Loucy (cell line): ENCODE results near the gene ZNF648.

Source experiments
- H2AFZ ChIP-seq: fragments of 200-600 bp; sonication (generic); 2 replicates; pipeline ENCODE4 v1.6.0; 2016; ENCODE audit warnings: antibody characterized with exemption, mild to moderate bottlenecking, low read length, moderate library complexity
- H3F3A ChIP-seq: fragments of 200-600 bp; 2 replicates; pipeline ENCODE4 v1.6.0; 2016; ENCODE audit warnings: antibody characterized with exemption, low read depth, mild to moderate bottlenecking
- H3K27me3 ChIP-seq: fragments of 200-600 bp; sonication (generic); 2 replicates; pipeline ENCODE4 v1.6.1; 2014; ENCODE audit warnings: low read length, mild to moderate bottlenecking; ENCODE audit not compliant: insufficient read depth, poor library complexity, severe bottlenecking
- H3K36me3 ChIP-seq: fragments of 200-600 bp; sonication (generic); 2 replicates; pipeline ENCODE4 v1.6.1; 2016; ENCODE audit warnings: low read length; ENCODE audit not compliant: insufficient read depth
- H3K4me1 ChIP-seq: fragments of 200-600 bp; sonication (generic); 2 replicates; pipeline ENCODE4 v1.5.1; 2014; ENCODE audit warnings: low read length, mild to moderate bottlenecking; ENCODE audit not compliant: insufficient read depth, poor library complexity, severe bottlenecking
- H3K4me2 ChIP-seq: fragments of 200-600 bp; sonication (generic); 2 replicates; pipeline ENCODE4 v1.6.0; 2014; ENCODE audit warnings: antibody characterized with exemption, low read length, low read depth, mild to moderate bottlenecking; ENCODE audit not compliant: poor library complexity, severe bottlenecking
- H3K4me3 ChIP-seq: fragments of 200-600 bp; sonication (generic); 2 replicates; pipeline ENCODE4 v1.5.1; 2014; ENCODE audit warnings: low read length, mild to moderate bottlenecking, mixed read lengths; ENCODE audit not compliant: poor library complexity, severe bottlenecking
- H3K79me2 ChIP-seq: fragments of 200-600 bp; sonication (generic); 2 replicates; pipeline ENCODE4 v1.6.1; 2014; ENCODE audit warnings: low read length; ENCODE audit not compliant: insufficient read depth
- H3K9ac ChIP-seq: fragments of 200-600 bp; sonication (generic); 2 replicates; pipeline ENCODE4 v1.6.0; 2014; ENCODE audit warnings: mild to moderate bottlenecking, low read depth, low read length, moderate library complexity; ENCODE audit not compliant: poor library complexity, severe bottlenecking
- H3K9me2 ChIP-seq: fragments of 200-600 bp; sonication (generic); replicated peaks from 2 replicates; pipeline ENCODE4 v1.6.1; 2016; ENCODE audit warnings: low read depth, low read length, mixed read lengths
- H3K9me3 ChIP-seq: fragments of 200-600 bp; sonication (generic); 2 replicates; pipeline ENCODE4 v1.6.1; 2014; ENCODE audit warnings: mild to moderate bottlenecking, antibody characterized with exemption, low read length, low read depth; ENCODE audit not compliant: insufficient read depth
- H4K20me1 ChIP-seq: fragments of 200-600 bp; sonication (generic); 2 replicates; pipeline ENCODE4 v1.6.0; 2014; ENCODE audit warnings: antibody characterized with exemption, low read length, mild to moderate bottlenecking; ENCODE audit not compliant: insufficient read depth, poor library complexity, severe bottlenecking
- EZH2phosphoT487 ChIP-seq: fragments of 200-600 bp; IDR thresholded peaks from 2 replicates; pipeline ENCODE4 v1.6.1; 2018; ENCODE audit warnings: antibody characterized with exemption, mild to moderate bottlenecking, moderate library complexity, borderline replicate concordance
- TF ChIP-seq, protein P1 (sequence below): fragments of 200-600 bp; sonication (generic); conservative IDR thresholded peaks from 2 replicates; pipeline ENCODE4 v1.5.1; 2014; ENCODE audit warnings: mild to moderate bottlenecking, antibody characterized with exemption, low read length

The ZNF648 gene, protein sequence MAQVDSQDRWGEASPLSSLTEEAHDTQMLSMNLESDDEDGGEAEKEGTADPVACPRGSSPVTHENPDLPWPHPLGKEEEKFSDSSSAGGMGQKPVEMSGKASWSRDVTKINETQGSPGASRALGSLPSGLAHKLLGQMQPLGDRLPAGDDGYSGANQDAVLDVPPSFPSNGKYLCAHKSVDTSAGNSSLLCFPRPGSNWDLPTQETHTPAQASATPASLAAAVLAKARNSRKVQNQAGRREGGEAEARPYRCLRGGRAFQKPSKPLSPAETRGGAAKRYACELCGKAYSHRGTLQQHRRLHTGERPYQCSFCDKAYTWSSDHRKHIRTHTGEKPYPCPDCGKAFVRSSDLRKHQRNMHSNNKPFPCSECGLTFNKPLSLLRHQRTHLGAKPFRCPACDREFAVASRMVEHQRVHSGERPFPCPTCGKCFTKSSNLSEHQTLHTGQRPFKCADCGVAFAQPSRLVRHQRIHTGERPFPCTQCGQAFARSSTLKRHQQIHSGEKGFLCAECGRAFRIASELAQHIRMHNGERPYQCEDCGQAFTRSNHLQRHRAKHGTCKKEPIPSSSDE

DNA sequence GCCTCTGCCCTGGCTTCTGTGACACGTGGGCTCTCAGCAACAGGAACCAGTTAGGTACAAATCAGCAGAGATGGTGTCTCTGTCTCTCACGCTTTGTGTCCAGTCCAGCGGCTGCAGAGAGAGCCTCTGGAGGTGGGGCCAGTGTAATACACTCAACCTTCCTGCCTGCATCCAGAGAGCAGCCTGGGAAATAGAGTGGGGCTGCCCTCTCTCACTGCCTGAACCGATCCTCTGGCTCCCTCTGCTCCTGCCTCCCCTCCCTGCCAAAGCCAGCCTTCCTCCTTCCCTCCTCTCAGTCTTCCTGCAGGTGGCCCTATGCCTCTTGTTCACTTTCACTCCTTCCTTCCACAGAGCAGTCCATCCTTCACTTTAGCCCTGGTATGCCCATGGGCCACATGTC is at the start of gene ZNF648:
TSS of gene ZNF648 (minus strand) at position 119 of the 400 bp plus-strand sequence. CDS start 3,702 bp downstream, outside the sequence.
- Histone ChIP-seq H4K20me1 (no peaks in the 10 kb centered on the region), H3F3A (no peaks in the 10 kb centered on the region), H3K4me2 (no peak within 1 kb of the TSS), H3K9ac (no peak within 1 kb of the TSS), H3K9me3 (no peaks in the 10 kb centered on the region), H3K4me3 (no peak within 1 kb of the TSS), H3K4me1 (no peaks in the 10 kb centered on the region), H3K79me2 (no peaks in the 10 kb centered on the region), H2AFZ (no peak within 1 kb of the TSS), H3K36me3 (no peaks in the 10 kb centered on the region), H3K9me2 (no peaks in the 10 kb centered on the region), H3K27me3 (no peaks in the 10 kb centered on the region)
- TF ChIP-seq, protein P1, sequence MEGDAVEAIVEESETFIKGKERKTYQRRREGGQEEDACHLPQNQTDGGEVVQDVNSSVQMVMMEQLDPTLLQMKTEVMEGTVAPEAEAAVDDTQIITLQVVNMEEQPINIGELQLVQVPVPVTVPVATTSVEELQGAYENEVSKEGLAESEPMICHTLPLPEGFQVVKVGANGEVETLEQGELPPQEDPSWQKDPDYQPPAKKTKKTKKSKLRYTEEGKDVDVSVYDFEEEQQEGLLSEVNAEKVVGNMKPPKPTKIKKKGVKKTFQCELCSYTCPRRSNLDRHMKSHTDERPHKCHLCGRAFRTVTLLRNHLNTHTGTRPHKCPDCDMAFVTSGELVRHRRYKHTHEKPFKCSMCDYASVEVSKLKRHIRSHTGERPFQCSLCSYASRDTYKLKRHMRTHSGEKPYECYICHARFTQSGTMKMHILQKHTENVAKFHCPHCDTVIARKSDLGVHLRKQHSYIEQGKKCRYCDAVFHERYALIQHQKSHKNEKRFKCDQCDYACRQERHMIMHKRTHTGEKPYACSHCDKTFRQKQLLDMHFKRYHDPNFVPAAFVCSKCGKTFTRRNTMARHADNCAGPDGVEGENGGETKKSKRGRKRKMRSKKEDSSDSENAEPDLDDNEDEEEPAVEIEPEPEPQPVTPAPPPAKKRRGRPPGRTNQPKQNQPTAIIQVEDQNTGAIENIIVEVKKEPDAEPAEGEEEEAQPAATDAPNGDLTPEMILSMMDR = no peak
- no peak for TF ChIP-seq EZH2phosphoT487

DNA sequence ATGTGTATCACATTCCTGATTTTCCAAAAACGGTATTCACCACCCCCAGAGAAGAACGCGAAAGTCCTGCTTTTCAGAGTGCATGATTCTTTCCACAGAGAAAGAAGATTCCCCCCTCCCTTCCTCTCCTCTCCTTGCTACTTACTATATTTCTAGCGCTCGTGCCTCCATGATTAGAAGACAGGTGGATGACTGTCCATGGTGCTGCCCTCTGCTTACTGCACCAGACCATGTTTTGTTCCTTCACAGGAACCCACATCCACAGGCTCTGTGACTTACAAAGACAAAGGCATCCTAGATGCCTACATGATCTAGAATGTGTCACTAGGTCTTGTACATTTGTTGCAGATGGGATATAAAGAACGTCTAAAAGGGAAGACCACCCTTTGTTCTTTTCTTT is 49.1 kb upstream of the ZNF648 start:
- no peak overlapping the region for H3K4me3 ChIP-seq
- no peaks in the 10 kb centered on the region for H4K20me1 ChIP-seq

DNA sequence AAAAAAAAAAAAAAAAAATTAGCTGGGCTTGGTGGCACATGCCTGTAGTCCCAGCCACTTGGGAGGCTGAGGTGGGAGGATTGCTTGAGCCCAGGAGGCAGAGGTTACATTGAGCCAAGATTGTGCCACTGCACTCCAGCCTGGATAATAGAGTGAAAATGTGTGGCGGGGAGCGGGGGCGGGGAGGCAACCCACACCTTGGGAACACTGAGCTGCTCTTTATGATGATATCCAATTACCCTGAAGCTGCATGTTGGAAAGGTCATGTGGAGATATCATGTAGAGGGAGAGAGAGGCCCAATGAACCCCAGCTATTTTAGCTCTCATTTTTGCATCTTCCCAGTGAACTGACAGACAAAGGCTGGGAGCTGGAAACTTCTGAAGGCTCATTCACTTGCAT is 48.3 kb upstream of the ZNF648 start:
- Histone ChIP-seq H4K20me1 (no peaks in the 10 kb centered on the region), H3K36me3 (no peaks in the 10 kb centered on the region)

More for the DNA sequence above, 49.1 kb upstream of the ZNF648 start:
- no peak overlapping the region for H3K4me2 ChIP-seq
- H2AFZ ChIP-seq = no peak overlapping the region
- no peaks in the 10 kb centered on the region for H3K79me2 ChIP-seq
- no peak overlapping the region for H3K9ac ChIP-seq
- no peaks in the 10 kb centered on the region for H3K36me3 ChIP-seq
- no peaks in the 10 kb centered on the region for H3K4me1 ChIP-seq
- TF ChIP-seq, protein P1 = no peak
- TF ChIP-seq EZH2phosphoT487 = no peak
- H3K9me3 ChIP-seq = no peaks in the 10 kb centered on the region
- no peaks in the 10 kb centered on the region for H3F3A ChIP-seq
- H3K9me2 ChIP-seq = no peaks in the 10 kb centered on the region
- H3K27me3 ChIP-seq = peaks cover 8% of the 10 kb centered on the region

More for the DNA sequence above, 48.3 kb upstream of the ZNF648 start:
- Histone ChIP-seq H3K4me1 (no peaks in the 10 kb centered on the region), H3K79me2 (no peaks in the 10 kb centered on the region), H3K9me3 (no peaks in the 10 kb centered on the region), H3K9ac (no peak overlapping the region), H2AFZ (no peak overlapping the region), H3K4me3 (no peak overlapping the region), H3K27me3 (peaks cover 15% of the 10 kb centered on the region), H3K9me2 (no peaks in the 10 kb centered on the region), H3K4me2 (no peak overlapping the region), H3F3A (no peaks in the 10 kb centered on the region)
- TF ChIP-seq, protein P1 = no peak
